Activated CD4-positive, alpha-beta T cell treated with anti-CD3 and anti-CD28 coated beads, Interleukin-2, amount 10 ng/mL, durations not matched to agents 7 days and 5 days (primary cell): ENCODE measurements around the gene SYNGR1. TPM values are rescaled to one million over a fixed set of nuclear protein-coding genes. Genes with fewer than 3 reads are reported as not detected.

Experiments
- CTCF ChIA-PET: fragments of 350-600 bp; sonication (Branson Sonifier 250); formaldehyde crosslinking; loops from one replicate; lab custom pipeline; 2021; ENCODE audit warnings: antibody characterized with exemption; lab: Charles Lee
- POLR2A ChIA-PET: fragments of 350-600 bp; sonication (Branson Sonifier 250); formaldehyde crosslinking; loops from one replicate; lab custom pipeline; 2021; ENCODE audit warnings: antibody characterized with exemption; lab: Charles Lee
- DNase-seq: peaks from one replicate; pipeline ENCODE4 v3.0.0-alpha.2; 2020
- H3K27ac Mint-ChIP-seq: one replicate; pipeline ENCODE4 v1.8.0; 2021; ENCODE audit warnings: mild to moderate bottlenecking, moderate library complexity, mixed read lengths
- H3K27me3 Mint-ChIP-seq: one replicate; pipeline ENCODE4 v1.8.0; 2021; ENCODE audit warnings: mixed read lengths
- H3K36me3 Mint-ChIP-seq: one replicate; pipeline ENCODE4 v1.8.0; 2021; ENCODE audit warnings: low read depth, mixed read lengths
- H3K4me1 Mint-ChIP-seq: one replicate; pipeline ENCODE4 v1.8.0; 2021; ENCODE audit warnings: mixed read lengths
- H3K4me3 Mint-ChIP-seq: one replicate; pipeline ENCODE4 v1.8.0; 2021; ENCODE audit warnings: mild to moderate bottlenecking, moderate library complexity, mixed read lengths
- H3K9me3 Mint-ChIP-seq: one replicate; pipeline ENCODE4 v1.8.0; 2021; ENCODE audit warnings: mixed read lengths
- total RNA-seq, 2 experiments: library from RNA; stranded (reverse); gene quantifications; one replicate each; pipeline ENCODE4 v1.2.3, GENCODE V29; 2021

SYNGR1 gene
- total RNA-seq, 2 experiments from 2014 or later, result 0.42 to 0.77 TPM

DNA sequence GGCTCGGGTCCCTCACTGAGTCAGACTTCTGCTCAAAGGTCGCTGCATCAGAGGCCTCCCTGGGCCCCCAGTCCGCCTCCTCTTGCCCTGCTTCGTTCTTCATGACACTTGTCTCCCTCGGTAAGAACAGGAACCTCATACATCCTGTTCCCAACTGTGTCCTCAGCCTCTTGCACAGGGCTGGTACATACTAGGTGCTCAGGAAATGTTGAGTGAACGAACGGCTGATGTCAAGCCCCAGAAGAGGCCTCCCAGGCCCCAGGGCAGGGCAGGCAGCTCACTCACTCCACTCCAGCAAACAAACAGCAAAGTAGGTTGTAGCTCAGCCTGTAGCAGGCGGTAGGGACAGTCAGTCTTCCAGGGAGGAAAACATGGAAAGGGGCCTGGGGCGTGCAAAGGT lies 17.2 kb downstream of the SYNGR1 start:
- ChIA-PET CTCF (interaction anchor here (1.1 kb wide), 2 partner anchors 33 to 35 kb away, joined by 3 read pairs; partner anchors contain the start of gene TAB1), POLR2A (no interaction called here)
- no peaks in the 10 kb centered on the region for H3K36me3 Mint-ChIP-seq
- H3K4me1 Mint-ChIP-seq, result peaks cover 9% of the 10 kb centered on the region
- H3K4me3 Mint-ChIP-seq, result no peak overlapping the region
- H3K27ac Mint-ChIP-seq, result no peak overlapping the region
- DNase-seq, result no peak
- H3K9me3 Mint-ChIP-seq, result no peaks in the 10 kb centered on the region
- peaks cover 2% of the 10 kb centered on the region for H3K27me3 Mint-ChIP-seq

DNA sequence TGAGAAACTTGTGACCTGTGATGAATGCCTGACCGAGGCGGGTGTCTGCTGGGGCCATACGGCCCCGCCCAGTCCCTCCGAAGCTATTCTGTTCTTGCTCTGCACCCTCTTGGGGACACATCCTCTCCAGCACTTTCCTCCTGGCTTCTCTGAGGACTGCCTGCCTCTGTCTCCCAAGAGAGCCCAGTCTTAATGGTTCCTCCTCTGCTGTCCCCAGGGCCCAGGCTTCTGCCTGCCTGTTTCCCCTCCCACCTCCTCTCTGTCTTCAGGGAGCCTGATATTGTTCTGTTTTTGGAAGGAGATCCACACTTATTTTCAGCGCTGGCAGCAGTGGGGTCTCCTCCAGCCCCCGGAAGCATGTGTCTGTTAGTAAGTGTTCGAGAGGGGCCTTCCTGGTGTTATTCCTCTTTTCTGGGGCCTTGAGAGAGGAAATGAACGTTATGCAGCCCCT lies 18.7 kb downstream of the SYNGR1 start:
- H3K4me3 Mint-ChIP-seq, result no peak overlapping the region
- H3K9me3 Mint-ChIP-seq, result no peaks in the 10 kb centered on the region
- no peak for DNase-seq
- no peaks in the 10 kb centered on the region for H3K36me3 Mint-ChIP-seq
- ChIA-PET POLR2A (no interaction called here), CTCF (no interaction called here)
- no peak overlapping the region for H3K27ac Mint-ChIP-seq
- H3K4me1 Mint-ChIP-seq, result peaks cover 9% of the 10 kb centered on the region
- no peaks in the 10 kb centered on the region for H3K27me3 Mint-ChIP-seq

DNA sequence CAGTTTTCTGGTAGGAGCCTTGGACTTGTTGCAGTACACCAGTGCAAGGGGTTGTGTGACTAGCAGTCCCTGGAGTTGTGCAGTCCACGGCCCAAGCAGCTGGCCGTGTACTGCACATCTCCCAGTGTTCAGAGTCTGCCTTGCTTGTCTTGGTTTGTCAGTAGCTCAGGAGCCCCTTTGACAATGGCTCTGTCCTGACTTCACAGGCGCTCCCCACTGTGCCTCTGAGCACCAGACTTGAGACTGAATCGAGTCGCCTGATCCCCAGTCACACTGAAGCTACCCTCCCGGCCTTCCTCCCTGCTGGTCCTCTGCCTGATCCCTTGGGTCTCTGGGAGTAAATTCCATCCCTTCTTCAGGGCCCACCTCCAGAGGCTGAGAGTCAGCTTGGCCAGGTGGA lies 19.4 kb downstream of the SYNGR1 start:
- Mint-ChIP-seq H3K27me3 (no peaks in the 10 kb centered on the region), H3K4me3 (no peak overlapping the region), H3K36me3 (no peaks in the 10 kb centered on the region), H3K4me1 (peaks cover 9% of the 10 kb centered on the region), H3K9me3 (no peaks in the 10 kb centered on the region), H3K27ac (no peak overlapping the region)
- no peak for DNase-seq
- POLR2A ChIA-PET, result no interaction called here
- CTCF ChIA-PET, result interaction anchor here (0.7 kb wide), 1 partner anchor 44 kb away, joined by 4 read pairs; no protein-coding TSS in a partner anchor

DNA sequence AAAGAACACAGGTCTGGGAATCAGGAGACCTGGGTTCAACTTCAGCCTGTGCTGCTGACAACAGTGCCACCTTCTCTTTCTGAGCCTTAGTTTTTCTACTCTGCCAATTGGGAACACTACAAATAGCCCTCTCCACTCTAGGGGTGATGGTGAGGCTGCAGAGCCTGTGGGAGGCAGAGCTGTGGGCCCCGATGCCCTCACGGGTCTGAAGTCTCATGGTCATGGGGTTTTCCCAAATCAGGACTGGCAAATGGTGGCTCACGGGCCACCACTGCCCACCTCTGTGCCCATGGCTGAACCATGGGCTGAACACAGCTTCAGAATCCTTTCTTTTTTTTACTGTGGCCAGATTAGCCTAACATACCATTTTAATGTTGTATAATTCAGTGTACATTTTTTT lies 19.8 kb downstream of the SYNGR1 start:
- H3K27me3 Mint-ChIP-seq, result no peaks in the 10 kb centered on the region
- no peak overlapping the region for H3K27ac Mint-ChIP-seq
- CTCF ChIA-PET, result interaction anchor here (0.7 to 0.8 kb wide), 3 partner anchors 26 to 43 kb away, joined by 3 to 4 read pairs (median 4); partner anchors contain the start of gene TAB1
- peaks cover 9% of the 10 kb centered on the region for H3K4me1 Mint-ChIP-seq
- no peak overlapping the region for H3K4me3 Mint-ChIP-seq
- POLR2A ChIA-PET, result no interaction called here
- H3K36me3 Mint-ChIP-seq, result no peaks in the 10 kb centered on the region
- no peak for DNase-seq
- no peaks in the 10 kb centered on the region for H3K9me3 Mint-ChIP-seq

DNA sequence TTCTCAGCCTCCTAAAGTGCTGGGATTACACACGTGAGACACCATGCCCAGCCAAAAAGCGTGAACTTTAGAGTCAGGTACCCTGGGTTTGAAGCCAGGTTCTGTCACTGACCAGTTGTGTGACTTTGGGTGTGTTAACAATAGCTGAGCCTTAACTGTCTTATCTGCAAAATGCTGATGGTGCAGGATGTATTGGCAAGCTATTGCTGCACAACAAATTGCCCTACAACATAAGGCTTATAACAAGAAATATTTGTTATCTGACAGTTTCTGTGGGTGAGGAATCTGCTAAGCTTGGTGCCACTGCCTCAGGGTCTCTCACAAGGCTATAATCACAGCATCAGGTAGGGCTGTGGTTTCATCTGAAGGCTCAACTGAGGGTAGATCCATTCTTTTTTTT lies 21.9 kb downstream of the SYNGR1 start:
- ChIA-PET CTCF (interaction anchor here (1.4 kb wide), 1 partner anchor 28 kb away, joined by 3 read pairs; no protein-coding TSS in a partner anchor), POLR2A (no interaction called here)
- H3K27ac Mint-ChIP-seq, result no peak overlapping the region
- DNase-seq, result no peak
- H3K4me1 Mint-ChIP-seq, result peaks cover 9% of the 10 kb centered on the region
- H3K4me3 Mint-ChIP-seq, result no peak overlapping the region
- no peaks in the 10 kb centered on the region for H3K27me3 Mint-ChIP-seq
- H3K9me3 Mint-ChIP-seq, result no peaks in the 10 kb centered on the region
- H3K36me3 Mint-ChIP-seq, result no peaks in the 10 kb centered on the region

DNA sequence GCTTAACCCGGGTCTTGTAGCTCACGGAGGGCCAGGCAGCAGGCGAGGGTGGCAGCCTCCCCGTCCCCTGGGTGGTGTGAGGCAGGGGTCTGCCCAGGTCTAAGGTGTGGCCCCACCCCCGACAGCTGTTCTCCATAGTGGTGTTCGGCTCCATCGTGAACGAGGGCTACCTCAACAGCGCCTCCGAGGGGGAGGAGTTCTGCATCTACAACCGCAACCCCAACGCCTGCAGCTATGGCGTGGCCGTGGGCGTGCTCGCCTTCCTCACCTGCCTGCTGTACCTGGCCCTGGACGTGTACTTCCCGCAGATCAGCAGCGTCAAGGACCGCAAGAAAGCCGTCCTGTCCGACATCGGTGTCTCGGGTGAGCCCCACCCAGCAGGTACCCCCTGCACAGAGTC lies 24.4 kb downstream of the SYNGR1 start:
- Mint-ChIP-seq H3K4me1 (no peaks in the 10 kb centered on the region), H3K9me3 (no peaks in the 10 kb centered on the region), H3K4me3 (no peak overlapping the region), H3K27ac (no peak overlapping the region), H3K36me3 (no peaks in the 10 kb centered on the region), H3K27me3 (no peaks in the 10 kb centered on the region)
- POLR2A ChIA-PET, result no interaction called here
- CTCF ChIA-PET, result no interaction called here
- no peak for DNase-seq

DNA sequence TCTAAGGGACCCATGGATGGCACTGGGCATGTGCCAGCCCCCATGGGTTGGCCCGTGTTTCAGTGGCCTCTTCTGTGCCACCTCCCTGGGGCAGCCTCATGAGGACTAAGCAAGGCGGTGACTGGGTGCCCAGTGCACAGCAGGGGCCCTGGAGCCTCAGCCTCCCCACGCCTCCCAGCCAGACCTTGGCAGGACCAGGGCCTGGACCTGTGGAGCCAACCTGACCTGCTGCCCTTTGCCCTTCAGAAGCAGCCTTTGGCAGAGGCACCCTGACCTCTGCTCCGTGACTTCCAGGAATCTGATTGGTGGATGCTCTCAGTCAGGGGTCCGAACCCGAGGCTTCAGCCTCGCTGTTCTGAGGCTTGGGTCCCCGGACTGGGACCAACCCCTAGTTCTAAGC lies 25.0 kb downstream of the SYNGR1 start:
- H3K36me3 Mint-ChIP-seq, result no peaks in the 10 kb centered on the region
- H3K27me3 Mint-ChIP-seq, result no peaks in the 10 kb centered on the region
- no peak overlapping the region for H3K27ac Mint-ChIP-seq
- H3K4me3 Mint-ChIP-seq, result no peak overlapping the region
- no peaks in the 10 kb centered on the region for H3K4me1 Mint-ChIP-seq
- ChIA-PET POLR2A (no interaction called here), CTCF (no interaction called here)
- no peak for DNase-seq
- H3K9me3 Mint-ChIP-seq, result no peaks in the 10 kb centered on the region

DNA sequence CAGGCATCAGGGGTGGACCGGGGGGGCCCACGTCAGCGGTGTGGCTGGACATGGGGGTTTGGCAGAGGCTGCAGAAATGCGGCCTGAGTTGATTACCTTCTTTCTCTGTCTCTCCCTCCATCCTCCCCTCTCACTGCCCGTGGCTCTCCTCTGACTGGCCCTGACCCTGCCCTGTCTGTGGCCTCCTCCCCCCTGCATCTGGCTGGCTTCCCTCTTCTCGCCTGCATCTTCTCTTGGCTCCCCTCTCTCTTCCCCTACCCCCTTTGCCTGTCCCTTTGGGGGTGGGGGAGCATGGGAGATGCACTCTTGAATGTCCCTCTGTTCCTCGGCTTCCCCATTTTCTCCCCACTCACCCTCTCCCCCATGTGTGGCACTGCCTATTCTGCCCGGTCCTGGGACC lies 25.9 kb downstream of the SYNGR1 start:
- Mint-ChIP-seq H3K27me3 (no peaks in the 10 kb centered on the region), H3K9me3 (no peaks in the 10 kb centered on the region), H3K27ac (no peak overlapping the region), H3K4me1 (no peaks in the 10 kb centered on the region), H3K36me3 (no peaks in the 10 kb centered on the region), H3K4me3 (no peak overlapping the region)
- DNase-seq, result no peak
- ChIA-PET POLR2A (no interaction called here), CTCF (no interaction called here)

DNA sequence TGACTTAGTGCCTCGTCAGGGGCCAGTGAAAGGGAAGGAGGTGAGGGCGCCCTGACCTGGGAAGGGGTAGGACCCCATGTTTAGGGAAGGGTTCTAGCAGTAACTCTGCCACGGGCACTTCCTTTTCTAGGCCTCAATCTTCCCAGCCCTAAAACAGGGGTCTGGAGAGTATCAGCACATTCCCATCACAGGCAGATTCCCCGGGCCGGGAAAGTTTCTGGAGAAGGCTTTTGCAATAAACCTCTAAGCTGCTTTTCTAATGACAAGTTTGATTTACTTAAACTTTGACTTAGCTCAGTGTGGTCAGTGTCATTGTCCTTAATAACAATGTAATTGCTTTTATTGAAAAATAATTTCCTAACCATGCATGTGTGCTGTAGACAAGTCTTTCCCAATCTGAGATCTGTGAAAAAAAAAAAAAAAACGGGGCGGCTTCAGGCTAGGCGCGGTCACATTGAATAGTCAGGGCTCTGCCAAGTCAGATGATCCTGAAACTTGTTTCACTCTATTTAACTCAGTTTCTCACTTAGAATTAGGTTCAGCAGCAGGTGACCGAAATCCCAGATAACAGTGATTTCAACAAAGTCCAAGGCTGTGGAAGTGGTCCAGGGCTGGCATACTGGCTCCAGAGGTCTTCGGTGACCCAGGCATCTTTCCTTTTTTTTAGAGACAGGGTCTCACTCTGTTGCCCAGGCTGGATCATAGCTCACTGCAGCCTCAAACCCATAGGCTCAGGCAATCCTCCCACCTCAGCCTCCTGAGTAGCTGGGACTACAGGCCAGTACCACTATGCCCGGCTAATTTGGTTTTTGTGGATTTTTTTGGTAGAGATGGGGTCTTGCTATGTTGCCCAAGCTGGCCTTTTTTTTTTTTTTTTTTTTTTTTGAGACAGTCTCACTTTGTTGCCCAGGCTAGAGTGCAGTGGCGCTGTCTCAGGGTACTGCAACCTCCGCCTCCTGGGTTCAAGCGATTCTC lies 30.3 kb downstream of the SYNGR1 start:
- no peak overlapping the region for H3K4me3 Mint-ChIP-seq
- H3K9me3 Mint-ChIP-seq, result no peaks in the 10 kb centered on the region
- ChIA-PET CTCF (interaction anchor here (0.6 to 0.8 kb wide), 3 partner anchors 68 to 533 kb away, joined by 3 to 5 read pairs (median 3); no protein-coding TSS in a partner anchor), POLR2A (interaction anchor here (0.7 kb wide), 1 partner anchor 95 kb away, joined by 3 read pairs; no protein-coding TSS in a partner anchor)
- no peaks in the 10 kb centered on the region for H3K4me1 Mint-ChIP-seq
- no peaks in the 10 kb centered on the region for H3K27me3 Mint-ChIP-seq
- DNase-seq, result no peak
- no peak overlapping the region for H3K27ac Mint-ChIP-seq
- H3K36me3 Mint-ChIP-seq, result no peaks in the 10 kb centered on the region

DNA sequence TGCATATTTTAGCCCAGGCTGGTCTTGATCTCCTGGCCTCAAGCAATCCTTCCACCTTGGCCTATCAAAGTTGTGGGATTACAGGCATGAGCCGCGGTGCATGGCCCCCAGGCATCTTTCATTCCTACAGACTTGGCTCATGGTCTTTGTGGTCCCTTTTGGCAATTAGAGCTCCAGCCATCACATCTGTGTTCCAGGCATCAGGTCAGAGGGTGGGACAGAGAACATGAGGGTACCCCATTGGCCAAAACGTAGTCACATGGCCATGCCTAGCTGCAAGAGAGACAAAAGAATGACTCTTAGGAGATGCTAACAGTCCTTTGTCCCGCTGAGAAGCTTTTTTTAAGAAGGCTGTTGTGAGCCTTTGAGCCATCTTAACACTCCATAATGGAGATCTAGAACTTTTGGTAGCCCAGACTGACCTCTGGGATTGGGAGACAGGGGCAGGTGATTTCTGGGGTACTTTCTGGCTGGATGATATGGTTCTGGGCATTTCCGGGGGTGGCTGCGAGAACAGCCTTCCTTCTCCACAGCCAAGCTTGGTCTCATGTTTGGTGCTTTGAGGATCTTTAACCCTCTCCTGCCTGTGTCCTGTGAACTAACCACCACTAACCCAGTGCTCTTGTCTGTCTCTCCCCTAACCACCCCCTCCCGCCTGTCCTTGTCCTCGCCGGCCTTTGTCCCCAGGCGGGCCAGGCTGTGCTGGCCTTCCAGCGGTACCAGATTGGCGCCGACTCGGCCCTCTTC lies 31.4 kb downstream of the SYNGR1 start:
- Mint-ChIP-seq H3K27me3 (no peaks in the 10 kb centered on the region), H3K4me1 (peaks cover 2% of the 10 kb centered on the region), H3K36me3 (peaks cover 2% of the 10 kb centered on the region), H3K4me3 (no peak overlapping the region), H3K9me3 (no peaks in the 10 kb centered on the region), H3K27ac (no peak overlapping the region)
- DNase-seq, result no peak
- POLR2A ChIA-PET, result no interaction called here
- CTCF ChIA-PET, result interaction anchor here (0.6 kb wide), 1 partner anchor 133 kb away, joined by 3 read pairs; no protein-coding TSS in a partner anchor

DNA sequence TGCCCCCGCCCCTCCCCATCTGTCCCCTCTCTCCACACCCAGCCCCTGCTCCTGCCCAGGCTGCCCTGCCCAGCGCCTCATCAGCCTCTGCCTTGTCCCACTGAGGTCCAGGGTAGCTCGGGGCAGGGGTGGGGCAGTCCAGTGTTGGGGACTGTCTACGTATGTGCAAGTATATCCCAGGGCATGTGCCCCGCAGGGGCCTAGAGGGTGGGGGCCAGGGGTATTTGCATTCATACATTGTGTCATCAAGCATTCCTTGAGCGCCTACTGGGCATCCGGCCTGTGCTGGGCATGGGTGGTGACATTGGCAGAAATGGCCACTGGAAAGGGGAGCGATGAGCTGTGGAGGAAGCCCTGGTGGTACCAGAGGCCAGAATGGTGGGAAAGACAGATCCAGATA lies 32.1 kb downstream of the SYNGR1 start:
- Mint-ChIP-seq H3K36me3 (peaks cover 4% of the 10 kb centered on the region), H3K4me1 (peaks cover 4% of the 10 kb centered on the region), H3K27ac (no peak overlapping the region), H3K4me3 (no peak overlapping the region), H3K27me3 (no peaks in the 10 kb centered on the region), H3K9me3 (no peaks in the 10 kb centered on the region)
- DNase-seq, result no peak
- POLR2A ChIA-PET, result no interaction called here
- CTCF ChIA-PET, result no interaction called here

DNA sequence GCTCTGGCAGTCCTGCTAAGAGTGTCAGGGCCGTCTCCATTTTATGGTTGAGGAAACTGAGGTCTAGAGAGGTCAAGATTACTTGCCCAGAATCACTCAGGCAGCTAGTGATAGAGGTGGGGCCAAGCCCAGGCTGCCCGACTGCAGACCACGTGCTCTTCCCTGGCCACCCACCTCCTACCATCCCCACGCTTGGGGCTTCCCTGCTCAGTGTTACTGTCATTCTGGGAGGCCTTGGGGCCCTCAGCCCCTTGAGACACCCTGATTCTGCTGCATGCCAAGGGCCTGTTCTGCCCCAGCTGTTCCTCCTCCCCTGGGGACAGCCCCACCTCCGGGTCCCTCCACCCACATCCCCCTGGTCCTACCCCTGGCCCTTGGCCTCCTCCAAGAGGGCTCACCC lies 32.6 kb downstream of the SYNGR1 start:
- H3K27ac Mint-ChIP-seq, result no peak overlapping the region
- no peak for DNase-seq
- H3K36me3 Mint-ChIP-seq, result peaks cover 8% of the 10 kb centered on the region
- H3K9me3 Mint-ChIP-seq, result no peaks in the 10 kb centered on the region
- CTCF ChIA-PET, result no interaction called here
- no peaks in the 10 kb centered on the region for H3K27me3 Mint-ChIP-seq
- no peak overlapping the region for H3K4me3 Mint-ChIP-seq
- POLR2A ChIA-PET, result no interaction called here
- H3K4me1 Mint-ChIP-seq, result peaks cover 9% of the 10 kb centered on the region
